GM10847 (cell line): ENCODE measurements around the gene UFD1.

Experiments
- POLR2A ChIP-seq: IDR thresholded peaks from 2 replicates; pipeline ENCODE4 v1.6.1; 2011; ENCODE audit not compliant: insufficient read length; ENCODE audit errors: extremely low read depth

Gene UFD1

GRCh38 chr22:19454156-19454555 lies 24.8 kb downstream of the UFD1 start:
- TF ChIP-seq POLR2A, result no peak

GRCh38 chr22:19453718-19454117 lies 25.3 kb downstream of the UFD1 start:
- TF ChIP-seq POLR2A, result no peak

GRCh38 chr22:19451570-19451969 lies 27.4 kb downstream of the UFD1 start:
- TF ChIP-seq POLR2A, result no peak

- no peak for TF ChIP-seq POLR2A
These were observed 28.4 kb downstream of the UFD1 start for GRCh38 chr22:19450363-19451175.

GRCh38 chr22:19449422-19449767 lies 29.6 kb downstream of the UFD1 start:
- TF ChIP-seq POLR2A, result no peak

- TF ChIP-seq POLR2A, result no peak
These were observed 30.1 kb downstream of the UFD1 start for GRCh38 chr22:19448739-19449421.

DNA sequence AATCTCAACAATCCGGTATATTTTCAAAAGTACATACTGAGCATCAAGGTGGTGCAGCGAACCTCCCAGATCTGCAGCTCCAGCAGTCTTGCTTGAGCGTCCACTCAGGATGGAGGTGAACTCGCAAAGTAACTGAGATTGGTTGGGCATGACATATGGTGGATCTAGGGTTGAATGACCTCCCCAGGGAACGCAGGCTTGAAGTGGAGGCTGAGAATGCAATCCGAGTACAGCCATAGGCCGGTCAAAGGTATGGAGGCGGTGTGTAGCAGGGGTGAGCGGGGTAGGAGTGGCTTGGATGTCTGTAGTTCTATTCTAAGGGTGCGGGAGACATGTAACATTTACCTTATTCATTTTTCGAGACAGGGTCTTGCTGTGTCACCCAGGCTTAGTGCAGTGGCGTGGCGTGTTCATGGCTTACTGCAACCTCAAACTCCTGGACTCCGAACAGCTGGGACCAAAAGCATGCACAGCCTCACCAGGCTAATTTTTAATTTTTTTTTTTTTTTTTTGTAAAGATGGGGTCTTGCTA lies 30.9 kb downstream of the UFD1 start:
- TF ChIP-seq POLR2A, result no peak

DNA sequence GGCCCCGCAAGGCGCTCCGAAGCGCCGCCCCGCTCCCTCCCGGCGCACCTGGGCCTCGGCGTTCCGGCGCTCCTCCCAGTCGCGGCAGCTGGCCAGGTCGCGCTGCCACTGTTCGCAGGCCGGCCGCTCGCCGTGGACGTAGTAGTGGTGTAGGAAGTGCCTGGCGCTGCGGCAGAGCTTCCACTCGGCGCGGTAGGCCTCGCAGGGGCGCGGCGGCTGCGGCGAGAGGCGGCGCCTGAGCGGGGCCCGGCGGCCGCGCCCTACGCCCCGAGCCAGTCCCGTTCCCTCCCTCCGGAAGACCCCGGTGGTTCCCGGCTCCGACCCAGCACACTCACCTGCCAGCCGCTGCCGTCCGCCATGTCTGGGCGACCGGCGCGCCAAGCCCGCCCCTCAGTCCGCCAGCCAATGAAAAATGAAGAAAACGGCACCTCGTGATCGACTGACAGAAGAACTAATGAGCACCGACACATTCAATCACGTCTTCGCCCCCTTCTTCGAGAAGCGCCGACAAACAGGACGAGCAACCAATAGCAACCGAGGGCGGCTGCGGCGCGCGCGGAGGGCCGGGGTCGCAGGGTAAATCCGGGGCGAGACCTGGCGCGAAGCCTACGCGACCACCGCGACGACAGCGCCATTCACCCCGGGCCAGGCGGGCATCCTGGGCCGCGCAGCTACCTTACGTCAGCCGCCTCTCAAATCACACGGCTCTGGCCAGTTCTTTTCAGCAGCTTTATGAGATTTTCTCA lies 31.5 kb downstream of the UFD1 start, which contains the start of gene C22orf39:
C22orf39 (minus strand) TSS at position 382 of the 746 bp plus-strand sequence; CDS start at position 359, 23 bp downstream.
- TF ChIP-seq POLR2A, result peak; percentile 82

GRCh38 chr22:19446603-19447329 lies 32.2 kb downstream of the UFD1 start:
- TF ChIP-seq POLR2A, result no peak

- TF ChIP-seq POLR2A, result no peak
These were observed 35.3 kb downstream of the UFD1 start for GRCh38 chr22:19443544-19444211.

GRCh38 chr22:19442166-19442565 lies 36.8 kb downstream of the UFD1 start:
- no peak for TF ChIP-seq POLR2A

DNA sequence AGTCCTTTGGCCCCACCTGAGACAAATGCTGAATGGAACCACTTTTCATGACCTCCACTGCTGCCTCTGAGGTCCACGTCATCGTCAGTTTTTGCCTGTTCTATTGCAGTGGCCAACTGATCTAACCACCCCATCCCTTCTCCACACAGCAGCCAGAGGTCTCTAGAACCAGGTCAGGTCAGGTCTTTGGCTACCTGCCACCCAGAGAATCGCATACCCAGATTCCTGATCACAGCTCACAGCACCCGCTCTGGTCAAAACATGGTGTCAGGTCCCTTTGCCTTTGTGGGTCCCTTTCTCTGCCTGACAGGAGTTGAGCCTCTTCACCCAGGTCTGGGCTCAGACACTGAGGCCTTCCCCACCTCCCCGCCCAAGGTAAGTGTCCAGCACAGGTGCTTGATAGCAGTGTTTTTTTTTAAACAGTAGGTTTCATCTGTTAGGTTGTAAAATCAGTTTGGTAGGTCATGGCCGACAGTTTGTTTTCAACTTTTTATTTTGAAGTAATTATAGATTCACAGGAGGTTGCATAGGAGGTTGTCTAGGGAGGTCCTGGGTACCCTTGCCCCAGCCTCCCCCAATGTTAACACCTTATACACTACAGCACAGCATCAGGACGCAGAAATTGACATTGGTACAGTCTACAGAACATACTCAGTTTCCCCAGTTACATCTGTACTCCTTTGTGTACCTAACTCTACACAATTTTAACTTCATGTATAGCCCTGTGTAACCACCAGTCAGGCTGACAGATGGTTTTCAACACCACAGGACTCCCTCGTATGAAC lies 38.4 kb downstream of the UFD1 start:
- TF ChIP-seq POLR2A, result no peak

GRCh38 chr22:19438298-19438697 lies 40.7 kb downstream of the UFD1 start:
- no peak for TF ChIP-seq POLR2A
